Nephron (organoid): Measurements from ENCODE around the gene BABAM2.

Experiments used
- H3K27ac Mint-ChIP-seq, 3 experiments: 2 replicates each; pipeline ENCODE4 v1.8.0; 2020; ENCODE audit warnings: mixed read lengths in 3 of 3, mild to moderate bottlenecking in 2 of 3, moderate library complexity in 1 of 3
- H3K27me3 Mint-ChIP-seq: 2 replicates; pipeline ENCODE4 v1.8.0; 2021; ENCODE audit warnings: low read depth, mild to moderate bottlenecking, moderate library complexity, mixed read lengths
- H3K36me3 Mint-ChIP-seq: 2 replicates; pipeline ENCODE4 v1.8.0; 2020; ENCODE audit warnings: low read depth, mixed read lengths
- H3K4me1 Mint-ChIP-seq: 2 replicates; pipeline ENCODE4 v1.8.0; 2020; ENCODE audit warnings: mixed read lengths
- H3K4me3 Mint-ChIP-seq, 3 experiments: 2 replicates each; pipeline ENCODE4 v1.8.0; 2020; ENCODE audit warnings: mild to moderate bottlenecking in 3 of 3, mixed read lengths in 3 of 3, moderate library complexity in 2 of 3
- H3K9me3 Mint-ChIP-seq: 2 replicates; pipeline ENCODE4 v1.8.0; 2020; ENCODE audit warnings: mixed read lengths
- TF ChIP-seq, protein P1 (sequence below), 3 experiments: fragments of 200-600 bp; sonication (generic); IDR thresholded peaks; one replicate each; pipeline ENCODE4 v1.5.0; 2021; ENCODE audit warnings: antibody characterized with exemption in 3 of 3; ENCODE audit not compliant: unreplicated experiment in 3 of 3

The BABAM2 gene

DNA sequence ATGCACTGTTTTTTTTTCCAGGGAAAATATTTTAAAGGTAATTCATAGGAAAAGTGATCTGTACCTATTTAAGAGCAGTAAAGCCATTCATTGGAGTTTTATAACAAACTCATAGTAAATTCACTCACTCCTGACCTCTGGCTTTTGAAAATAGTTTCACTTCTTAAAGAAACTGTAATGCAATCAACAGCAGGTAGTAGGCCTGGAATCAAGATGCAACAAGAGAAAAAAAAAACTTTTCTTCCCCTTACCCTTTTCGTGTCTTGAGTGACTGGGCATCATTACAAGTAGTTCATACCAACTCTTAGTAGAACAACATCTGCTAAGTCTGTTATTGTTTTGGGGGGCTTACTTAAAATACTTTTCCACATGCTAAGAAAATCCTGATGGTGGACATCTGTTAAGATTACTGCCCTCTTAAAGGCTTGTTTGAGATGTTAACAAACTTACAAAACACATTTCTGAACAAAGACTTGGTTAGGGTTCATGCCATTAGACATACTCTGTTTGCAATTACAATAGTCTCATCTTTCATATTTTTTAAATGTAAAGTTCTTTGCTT is 338.0 kb downstream of the BABAM2 start:
- H3K9me3 Mint-ChIP-seq = no peaks in the 10 kb centered on the region
- no peaks in the 10 kb centered on the region for H3K36me3 Mint-ChIP-seq
- H3K4me1 Mint-ChIP-seq = peaks cover 38% of the 10 kb centered on the region
- no peaks in the 10 kb centered on the region for H3K27me3 Mint-ChIP-seq
- no peak overlapping the region for H3K4me3 Mint-ChIP-seq
- TF ChIP-seq, protein P1, sequence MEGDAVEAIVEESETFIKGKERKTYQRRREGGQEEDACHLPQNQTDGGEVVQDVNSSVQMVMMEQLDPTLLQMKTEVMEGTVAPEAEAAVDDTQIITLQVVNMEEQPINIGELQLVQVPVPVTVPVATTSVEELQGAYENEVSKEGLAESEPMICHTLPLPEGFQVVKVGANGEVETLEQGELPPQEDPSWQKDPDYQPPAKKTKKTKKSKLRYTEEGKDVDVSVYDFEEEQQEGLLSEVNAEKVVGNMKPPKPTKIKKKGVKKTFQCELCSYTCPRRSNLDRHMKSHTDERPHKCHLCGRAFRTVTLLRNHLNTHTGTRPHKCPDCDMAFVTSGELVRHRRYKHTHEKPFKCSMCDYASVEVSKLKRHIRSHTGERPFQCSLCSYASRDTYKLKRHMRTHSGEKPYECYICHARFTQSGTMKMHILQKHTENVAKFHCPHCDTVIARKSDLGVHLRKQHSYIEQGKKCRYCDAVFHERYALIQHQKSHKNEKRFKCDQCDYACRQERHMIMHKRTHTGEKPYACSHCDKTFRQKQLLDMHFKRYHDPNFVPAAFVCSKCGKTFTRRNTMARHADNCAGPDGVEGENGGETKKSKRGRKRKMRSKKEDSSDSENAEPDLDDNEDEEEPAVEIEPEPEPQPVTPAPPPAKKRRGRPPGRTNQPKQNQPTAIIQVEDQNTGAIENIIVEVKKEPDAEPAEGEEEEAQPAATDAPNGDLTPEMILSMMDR (IDR thresholded peaks at IDR 0.05; ENCODE audit: unreplicated experiment in 3 of 3) = no peak
- peak overlapping the region in 1 of 3 experiments; percentile 29 for H3K27ac Mint-ChIP-seq

DNA sequence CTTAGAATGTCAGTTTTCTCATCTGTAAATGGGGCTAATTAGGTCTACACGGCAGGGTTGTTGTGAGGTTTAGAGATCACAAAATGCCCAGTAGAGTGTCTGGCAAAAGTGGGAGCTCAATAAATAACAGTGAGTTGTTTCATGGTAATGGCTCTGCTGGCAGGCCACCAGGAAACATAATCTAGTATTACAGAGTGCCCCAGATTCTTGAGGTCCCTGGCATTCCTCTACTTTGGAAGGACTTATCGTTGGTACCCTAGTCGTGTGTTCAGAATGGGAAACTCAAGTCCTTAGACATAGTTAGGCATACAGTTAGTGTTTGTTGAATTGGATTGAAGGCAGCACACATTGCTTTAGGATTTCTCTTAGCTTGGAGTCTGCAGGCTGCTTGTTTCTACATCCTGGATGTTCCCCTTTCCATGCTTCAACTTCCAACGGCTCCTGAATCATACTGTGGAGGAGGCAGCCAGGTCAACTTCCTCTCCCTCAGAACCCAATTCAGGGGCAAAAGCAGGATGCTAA is 340.6 kb downstream of the BABAM2 start:
- no peaks in the 10 kb centered on the region for H3K9me3 Mint-ChIP-seq
- no peaks in the 10 kb centered on the region for H3K27me3 Mint-ChIP-seq
- no peaks in the 10 kb centered on the region for H3K36me3 Mint-ChIP-seq
- H3K4me3 Mint-ChIP-seq = no peak overlapping the region
- TF ChIP-seq, protein P1 (IDR thresholded peaks at IDR 0.05; ENCODE audit: unreplicated experiment in 3 of 3) = no peak
- H3K27ac Mint-ChIP-seq = no peak overlapping the region
- H3K4me1 Mint-ChIP-seq = peaks cover 29% of the 10 kb centered on the region

DNA sequence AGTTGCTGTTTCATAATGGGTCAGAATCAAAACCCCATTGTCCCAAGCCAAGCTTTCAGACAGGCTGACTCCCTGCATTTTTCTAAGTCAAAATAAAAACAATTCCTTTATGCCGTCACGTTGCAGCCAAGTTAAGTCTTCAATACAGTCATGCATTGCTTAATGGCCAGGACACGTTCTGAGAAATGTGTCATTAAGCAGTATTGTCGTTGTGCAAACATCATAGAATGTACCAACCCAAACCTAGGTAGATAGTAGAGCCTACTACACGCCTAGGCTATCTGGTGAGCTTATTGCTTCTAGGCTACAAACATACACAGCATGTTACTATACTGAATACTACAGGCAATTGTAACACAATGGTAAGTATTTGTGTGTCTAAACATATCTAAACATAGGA is 341.8 kb downstream of the BABAM2 start:
- Mint-ChIP-seq H3K27ac (peak overlapping the region; percentile 48 to 80 (median 79)), H3K36me3 (peaks cover 3% of the 10 kb centered on the region), H3K9me3 (no peaks in the 10 kb centered on the region), H3K27me3 (no peaks in the 10 kb centered on the region), H3K4me1 (peaks cover 29% of the 10 kb centered on the region), H3K4me3 (no peak overlapping the region)
- TF ChIP-seq, protein P1 (IDR thresholded peaks at IDR 0.05; ENCODE audit: unreplicated experiment in 3 of 3) = no peak

DNA sequence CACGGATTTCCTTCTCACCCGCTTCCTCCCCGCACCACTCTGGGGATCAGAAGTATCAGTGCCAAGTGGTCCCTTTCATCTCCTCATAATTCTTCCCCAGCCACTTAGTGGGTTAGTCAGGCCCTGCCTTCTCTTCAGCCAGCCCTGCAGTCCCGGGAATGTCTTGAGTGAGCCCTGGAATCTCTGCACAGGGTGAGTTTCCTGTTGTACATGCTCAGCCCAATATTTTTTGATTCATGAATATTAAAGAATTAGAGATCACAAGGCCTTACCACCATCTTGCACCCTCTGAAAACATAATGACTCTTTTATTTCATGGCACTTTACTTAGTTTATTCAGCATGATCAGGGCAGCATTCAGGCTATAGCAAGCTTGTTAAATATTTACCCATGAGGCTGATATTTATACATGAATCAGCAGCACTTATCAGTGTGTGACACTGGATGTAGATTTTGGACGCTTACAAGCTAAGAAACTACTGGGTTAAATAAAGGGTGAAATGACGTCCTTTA is 342.7 kb downstream of the BABAM2 start:
- Mint-ChIP-seq H3K4me3 (no peak overlapping the region), H3K4me1 (peaks cover 29% of the 10 kb centered on the region), H3K27me3 (no peaks in the 10 kb centered on the region), H3K9me3 (no peaks in the 10 kb centered on the region), H3K27ac (peak overlapping the region; percentile 36 to 80 (median 79)), H3K36me3 (peaks cover 6% of the 10 kb centered on the region)
- TF ChIP-seq, protein P1 (IDR thresholded peaks at IDR 0.05; ENCODE audit: unreplicated experiment in 3 of 3) = no peak

DNA sequence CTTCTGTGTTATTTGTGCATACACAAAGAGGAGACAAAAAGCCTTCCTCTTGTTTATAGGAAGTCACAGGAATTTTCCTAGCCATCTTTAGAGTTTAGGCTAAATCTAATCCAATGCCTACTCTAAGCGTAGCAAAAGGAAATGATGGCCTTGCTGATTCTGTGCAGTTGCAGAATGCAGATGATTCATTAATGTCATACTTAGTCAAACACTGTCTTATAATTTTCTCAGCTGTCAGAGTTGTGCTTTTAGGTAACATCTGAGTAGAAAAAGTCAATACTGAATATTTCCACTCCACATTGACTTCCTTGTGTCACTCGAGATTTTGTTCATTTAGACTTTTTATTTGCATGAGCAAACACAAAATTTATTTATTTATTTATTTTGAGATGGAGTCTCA is 344.3 kb downstream of the BABAM2 start:
- TF ChIP-seq, protein P1 (IDR thresholded peaks at IDR 0.05; ENCODE audit: unreplicated experiment in 3 of 3) = no peak
- peaks cover 8% of the 10 kb centered on the region for H3K36me3 Mint-ChIP-seq
- H3K4me1 Mint-ChIP-seq = peaks cover 24% of the 10 kb centered on the region
- H3K9me3 Mint-ChIP-seq = no peaks in the 10 kb centered on the region
- peak overlapping the region in 1 of 3 experiments; percentile 79 for H3K27ac Mint-ChIP-seq
- H3K27me3 Mint-ChIP-seq = no peaks in the 10 kb centered on the region
- no peak overlapping the region for H3K4me3 Mint-ChIP-seq

DNA sequence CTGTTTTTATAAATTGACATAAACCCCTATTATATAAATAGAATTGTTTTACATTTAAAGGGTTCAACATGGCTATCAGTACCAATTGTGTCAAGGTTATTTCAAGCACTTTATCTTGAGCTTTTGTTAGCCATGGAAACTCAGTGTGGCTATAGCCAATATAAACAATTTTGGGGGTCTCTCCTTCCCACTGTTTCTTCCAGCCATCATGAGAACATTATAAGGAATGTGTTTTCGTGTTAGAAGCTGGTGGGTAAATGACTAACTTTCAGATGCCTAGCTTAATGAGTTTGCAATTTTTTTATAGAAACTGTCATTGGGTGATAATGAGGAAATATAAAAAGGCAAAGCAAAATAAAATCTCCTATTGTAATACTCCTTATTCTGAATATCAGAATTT is 348.7 kb downstream of the BABAM2 start:
- Mint-ChIP-seq H3K9me3 (no peaks in the 10 kb centered on the region), H3K27ac (no peak overlapping the region), H3K27me3 (no peaks in the 10 kb centered on the region), H3K4me3 (no peak overlapping the region), H3K4me1 (peaks cover under 1% of the 10 kb centered on the region), H3K36me3 (peaks cover 14% of the 10 kb centered on the region)
- TF ChIP-seq, protein P1 (IDR thresholded peaks at IDR 0.05; ENCODE audit: unreplicated experiment in 3 of 3) = no peak
